ENCODE measurements around the gene SALL3. TPM values are rescaled to one million over a fixed set of nuclear protein-coding genes. Genes with fewer than 3 reads are reported as not detected.

The SALL3 gene
- total RNA-seq, 4 donors from 2014 or later = 0.16 TPM; not detected in 3

- no peak for TF ChIP-seq CTCF (IDR thresholded peaks at IDR 0.05)
- TF ChIP-seq POLR2A (IDR thresholded peaks at IDR 0.05) = no peak
- no peak overlapping the region for H3K4me3 ChIP-seq (ENCODE audit: low read depth, poor library complexity, severe bottlenecking)
- DNase-seq (ENCODE audit: low spot score in 2 of 2) = no peak
- WGBS, 2 donors = 80 to 82% methylated on average over 13 to 18 of the region's 18 CpGs
- intact Hi-C loops (cut with DNase I; ENCODE audit: low total_unique reads) = loop anchor here (5.0 kb wide), 1 partner anchor 871 kb away; no protein-coding TSS in a partner anchor
Observed at GRCh38 chr18:78965917-78966792, 13.5 kb upstream of the SALL3 start.

GRCh38 chr18:78966793-78967106, 12.9 kb upstream of the SALL3 start:
- DNase-seq (ENCODE audit: low spot score in 2 of 2) = no peak
- no peak overlapping the region for H3K4me3 ChIP-seq (ENCODE audit: low read depth, poor library complexity, severe bottlenecking)
- WGBS, 2 donors = 74 to 76% methylated on average over 1 of the region's 1 CpG
- intact Hi-C loops (cut with DNase I; ENCODE audit: low total_unique reads) = loop anchor here (5.0 kb wide), 1 partner anchor 871 kb away; no protein-coding TSS in a partner anchor
- TF ChIP-seq POLR2A (IDR thresholded peaks at IDR 0.05) (no peak), CTCF (IDR thresholded peaks at IDR 0.05) (no peak)

- no peak for TF ChIP-seq POLR2A (IDR thresholded peaks at IDR 0.05)
- TF ChIP-seq CTCF (IDR thresholded peaks at IDR 0.05) = no peak
- no peak for DNase-seq (ENCODE audit: low spot score in 2 of 2)
- intact Hi-C loops (cut with DNase I; ENCODE audit: low total_unique reads) = loop anchor here (5.0 kb wide), 1 partner anchor 870 kb away; no protein-coding TSS in a partner anchor
- 82 to 88% methylated on average over 6 of the region's 6 CpGs for WGBS, 2 donors
- no peak overlapping the region for H3K4me3 ChIP-seq (ENCODE audit: low read depth, poor library complexity, severe bottlenecking)
Observed at GRCh38 chr18:78967692-78968091, 11.9 kb upstream of the SALL3 start.

GRCh38 chr18:78969574-78970315, 9.9 kb upstream of the SALL3 start:
- DNase-seq (ENCODE audit: low spot score in 2 of 2) = no peak
- 80 to 82% methylated on average over 20 of the region's 20 CpGs for WGBS, 2 donors
- TF ChIP-seq POLR2A (IDR thresholded peaks at IDR 0.05) (no peak), CTCF (IDR thresholded peaks at IDR 0.05) (no peak)
- H3K4me3 ChIP-seq (ENCODE audit: low read depth, poor library complexity, severe bottlenecking) = no peak overlapping the region
- intact Hi-C loops (cut with DNase I; ENCODE audit: low total_unique reads) = loop anchor here (5.0 kb wide), 1 partner anchor 868 kb away; no protein-coding TSS in a partner anchor

- intact Hi-C loops (cut with DNase I; ENCODE audit: low total_unique reads) = no loop called here
- TF ChIP-seq CTCF (IDR thresholded peaks at IDR 0.05) (no peak), POLR2A (IDR thresholded peaks at IDR 0.05) (no peak)
- WGBS, 2 donors = 81 to 82% methylated on average over 5 to 12 of the region's 12 CpGs
- no peak overlapping the region for H3K4me3 ChIP-seq (ENCODE audit: low read depth, poor library complexity, severe bottlenecking)
- DNase-seq (ENCODE audit: low spot score in 2 of 2) = no peak
Observed at GRCh38 chr18:78970774-78971333, 8.8 kb upstream of the SALL3 start.

All from lower leg skin (tissue), 4 donors.